Amygdala (tissue), 56 donors: ENCODE measurements around the gene NFIB.

Source experiments
- DNase-seq, 56 donors: peaks; one replicate each; lab custom pipeline; 2025; lab: John Stamatoyannopoulos, UW

The NFIB gene

GRCh38 chr9:14345354-14346230 lies 31.7 kb upstream of the NFIB start:
- peak in 3 of 56 donors; percentile 41 to 62 (median 48) for DNase-seq

GRCh38 chr9:14344941-14345353 lies 31.0 kb upstream of the NFIB start:
- DNase-seq = peak in 2 of 56 donors; percentile 16 to 19

- DNase-seq = peak in 54 of 56 donors; percentile 42 to 96 (median 84)
Observed at GRCh38 chr9:14344053-14344524, 30.1 kb upstream of the NFIB start.

- peak in 7 of 56 donors; percentile 16 to 66 (median 41) for DNase-seq
Observed at GRCh38 chr9:14343261-14344031, 29.5 kb upstream of the NFIB start.

GRCh38 chr9:14342736-14343135 lies 28.8 kb upstream of the NFIB start:
- DNase-seq = no peak

- no peak for DNase-seq
Observed at GRCh38 chr9:14341437-14342122, 27.6 kb upstream of the NFIB start.

- DNase-seq = no peak
Observed at GRCh38 chr9:14340994-14341393, 27.1 kb upstream of the NFIB start.

- DNase-seq = no peak
Observed at GRCh38 chr9:14340219-14340873, 26.4 kb upstream of the NFIB start.

- DNase-seq = no peak
Observed at GRCh38 chr9:14339746-14340145, 25.8 kb upstream of the NFIB start.

- DNase-seq = no peak
Observed at GRCh38 chr9:14337615-14338014, 23.7 kb upstream of the NFIB start.

- DNase-seq = no peak
Observed at GRCh38 chr9:14336244-14336643, 22.3 kb upstream of the NFIB start.

GRCh38 chr9:14331120-14331519 lies 17.2 kb upstream of the NFIB start:
- no peak for DNase-seq

- no peak for DNase-seq
Observed at GRCh38 chr9:14327036-14327435, 13.1 kb upstream of the NFIB start.

GRCh38 chr9:14326264-14326826 lies 12.4 kb upstream of the NFIB start:
- DNase-seq = no peak

GRCh38 chr9:14325147-14325546 lies 11.2 kb upstream of the NFIB start:
- no peak for DNase-seq

GRCh38 chr9:14323985-14324650 lies 10.2 kb upstream of the NFIB start:
- no peak for DNase-seq

- DNase-seq = no peak
Observed at GRCh38 chr9:14323083-14323971, 9.4 kb upstream of the NFIB start.
